Activated CD4-positive, alpha-beta T cell treated with anti-CD3 and anti-CD28 coated beads, Interleukin-2, Interleukin-4, amounts not matched to agents 100 ng/mL and 50 ng/mL, durations not matched to agents 16 hours and 8 hours (primary cell): ENCODE results near the gene TNNT2.

ENCODE experiments used
- DNase-seq: peaks from one replicate; pipeline ENCODE4 v3.0.0-alpha.2; 2020; ENCODE audit warnings: low spot score

Gene TNNT2

DNA sequence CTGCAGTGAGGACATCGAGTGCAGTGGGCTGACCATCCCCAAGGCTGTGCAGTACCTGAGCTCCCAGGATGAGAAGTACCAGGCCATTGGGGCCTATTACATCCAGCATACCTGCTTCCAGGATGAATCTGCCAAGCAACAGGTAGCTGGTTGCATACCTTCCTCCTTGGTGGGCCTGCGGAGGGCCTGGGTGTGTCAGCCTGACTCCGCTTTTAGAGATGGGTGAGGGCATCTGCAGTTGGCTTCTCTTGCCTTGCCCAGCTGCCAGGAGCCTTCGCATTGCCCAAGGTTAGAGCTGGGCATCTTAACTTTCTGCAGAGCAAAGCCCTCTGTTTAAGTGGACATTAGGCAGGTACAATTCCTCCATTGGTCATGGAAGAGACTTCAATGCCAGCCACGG is 60.9 kb downstream of the TNNT2 start:
- DNase-seq = no peak

DNA sequence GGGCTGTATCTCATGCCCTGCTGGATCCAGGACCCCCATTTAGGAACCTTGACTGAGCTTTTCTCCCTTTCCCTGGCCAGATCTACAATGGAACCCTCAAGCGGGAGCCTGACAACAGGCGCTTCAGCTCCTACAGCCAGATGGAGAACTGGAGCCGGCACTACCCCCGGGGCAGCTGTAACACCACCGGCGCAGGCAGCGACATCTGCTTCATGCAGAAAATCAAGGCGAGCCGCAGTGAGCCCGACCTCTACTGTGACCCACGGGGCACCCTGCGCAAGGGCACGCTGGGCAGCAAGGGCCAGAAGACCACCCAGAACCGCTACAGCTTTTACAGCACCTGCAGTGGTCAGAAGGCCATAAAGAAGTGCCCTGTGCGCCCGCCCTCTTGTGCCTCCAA is 64.4 kb downstream of the TNNT2 start:
- no peak for DNase-seq

DNA sequence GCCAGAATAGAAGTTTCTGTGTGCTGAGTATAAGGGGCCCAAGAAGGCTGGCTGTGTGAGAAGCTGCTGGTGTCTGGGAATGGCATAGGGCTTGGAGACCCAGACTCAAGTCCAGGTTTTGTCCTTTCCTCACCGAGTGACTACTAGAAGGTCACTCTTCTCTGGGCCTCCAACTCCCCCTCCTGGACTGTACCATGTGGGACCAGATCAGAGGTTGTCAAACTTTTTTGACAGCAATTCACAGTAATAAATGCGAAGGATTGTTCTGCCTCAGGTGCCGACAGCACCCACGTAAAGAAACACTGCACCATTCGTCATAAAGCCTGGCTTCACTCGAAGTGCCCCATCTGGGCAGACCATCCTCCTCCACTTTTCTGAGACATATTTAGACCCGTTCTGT is 65.2 kb downstream of the TNNT2 start:
- DNase-seq = no peak

DNA sequence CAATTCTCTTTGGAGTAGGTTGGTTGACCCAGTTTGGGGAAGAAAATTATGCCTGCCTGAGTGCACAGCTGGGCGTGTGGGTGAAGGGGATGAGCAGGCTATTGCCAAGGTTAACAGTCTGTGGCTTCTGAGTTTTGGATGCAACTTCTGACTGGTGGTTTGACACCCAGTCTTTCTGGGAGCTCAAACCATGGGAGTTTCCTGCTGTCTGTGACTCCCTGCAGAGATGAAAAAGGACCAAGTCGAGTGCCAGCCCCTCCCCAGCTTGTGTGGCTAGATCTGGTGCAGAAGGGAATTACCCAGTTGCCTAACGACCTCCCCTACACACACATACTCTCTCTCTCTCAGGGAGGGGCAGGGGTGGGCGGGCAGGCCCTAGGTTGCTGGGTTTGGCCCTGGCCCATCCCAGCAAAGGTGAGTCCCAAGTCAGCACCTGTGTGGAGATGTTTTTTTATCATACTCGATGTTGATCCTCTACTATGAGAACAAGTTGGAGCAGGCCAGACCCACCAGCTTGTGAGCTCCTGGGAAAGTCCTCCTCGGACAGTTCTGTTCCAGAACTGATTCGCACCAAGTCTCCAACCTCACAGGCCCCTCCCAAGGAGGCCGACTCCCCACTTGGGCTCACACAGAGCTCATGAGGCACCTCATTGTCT is 66.0 kb downstream of the TNNT2 start:
- peak; percentile 36 for DNase-seq

DNA sequence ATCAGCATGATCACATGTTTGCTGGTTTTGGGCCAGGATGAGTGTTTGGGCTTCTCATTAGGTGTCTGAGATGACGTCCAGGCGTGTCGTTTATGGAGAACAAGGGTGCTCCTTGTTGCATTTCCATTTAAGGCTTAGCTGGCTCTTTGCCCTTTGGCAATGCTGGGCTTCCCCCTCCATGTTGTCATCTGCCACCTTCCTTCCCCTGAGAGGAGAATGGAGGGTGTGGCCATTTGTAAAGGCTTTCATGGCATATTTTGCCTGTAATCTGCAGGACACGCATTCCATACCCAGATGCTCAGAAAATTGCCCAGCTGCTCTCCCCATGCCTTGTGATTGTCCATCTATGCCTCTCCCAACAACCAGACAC is 66.5 kb downstream of the TNNT2 start:
- no peak for DNase-seq

DNA sequence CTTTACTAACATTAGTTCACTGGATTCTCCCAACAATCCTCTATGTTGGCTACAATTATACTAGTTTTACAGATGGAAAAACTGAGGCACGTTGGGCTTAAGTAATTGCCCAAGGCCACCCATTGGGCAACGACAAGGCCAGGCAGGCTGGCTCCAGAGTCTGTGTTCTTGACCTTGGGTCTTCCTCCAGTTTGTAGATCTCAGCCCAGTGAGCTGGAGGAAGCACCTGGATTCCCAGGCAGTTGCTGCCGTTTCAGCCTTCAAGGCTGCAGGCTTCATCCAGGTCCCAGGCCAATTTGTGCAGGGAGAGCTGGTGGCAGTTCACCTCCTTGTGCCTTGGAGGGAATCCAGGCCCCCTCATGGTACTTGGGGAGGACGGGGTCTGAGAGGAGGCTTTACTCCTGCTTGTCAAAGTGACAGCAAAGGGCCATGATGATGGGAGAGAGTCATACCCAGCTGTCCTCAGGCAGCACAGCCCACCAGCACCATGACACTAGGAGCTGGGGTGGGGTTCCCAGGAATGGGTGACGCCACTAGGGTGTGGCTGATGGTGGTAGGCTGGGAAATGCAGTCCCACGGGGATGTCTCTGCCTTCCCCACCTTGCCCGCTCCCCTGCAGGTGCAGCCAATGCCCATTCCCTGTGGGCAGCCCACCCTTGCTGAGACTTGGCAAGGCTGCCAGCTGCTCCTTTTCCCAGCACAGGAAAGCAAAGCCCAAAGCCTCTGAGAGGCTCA is 67.1 kb downstream of the TNNT2 start:
- no peak for DNase-seq

DNA sequence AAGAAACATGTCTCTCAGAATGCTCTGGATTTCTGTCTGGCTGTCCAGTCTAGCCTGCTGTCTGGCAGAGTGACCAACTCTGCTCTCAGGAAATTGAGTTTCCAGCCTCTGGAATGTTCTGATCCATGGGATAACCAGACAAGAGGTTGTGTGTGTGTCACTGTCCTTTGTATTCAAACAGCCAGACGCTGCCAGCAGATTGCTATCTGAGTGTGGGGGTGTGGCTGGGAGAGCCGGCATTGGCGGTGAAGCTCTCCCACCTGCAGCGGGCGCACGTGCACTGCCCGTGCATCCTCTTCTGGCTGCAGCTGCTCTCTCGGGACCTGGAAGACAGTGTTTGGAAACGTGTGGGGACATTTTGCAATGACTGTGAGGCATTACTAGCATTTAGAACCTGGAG is 68.1 kb downstream of the TNNT2 start:
- no peak for DNase-seq
